SK-N-SH (cell line): ENCODE data around the gene SEMA4D. TPM values are rescaled to one million over a fixed set of nuclear protein-coding genes. Genes with fewer than 3 reads are reported as not detected.

Experiments
- CTCF ChIA-PET: fragments of 300-600, 350-600 bp; formaldehyde crosslinking; extraction: SDS; loops from one replicate; lab custom pipeline; 2021; lab: Yijun Ruan, JAX
- POLR2A ChIA-PET: fragments of 350-600 bp; sonication (Branson Sonifier 250); formaldehyde crosslinking; extraction: SDS; loops from one replicate; lab custom pipeline; 2020; ENCODE audit warnings: antibody characterized with exemption, inconsistent platforms; lab: Yijun Ruan, JAX
- DNase-seq: peaks from one replicate; pipeline ENCODE4 v3.0.0; 2012
- H2AFZ ChIP-seq: fragments of 200-600 bp; sonication (generic); 2 replicates; pipeline ENCODE4 v1.8.1; 2016; ENCODE audit warnings: antibody characterized with exemption, mild to moderate bottlenecking, low read depth
- H3F3A ChIP-seq: fragments of 200-600 bp; sonication (generic); replicated peaks from 2 replicates; pipeline ENCODE3; 2016; ENCODE audit warnings: antibody characterized with exemption, mild to moderate bottlenecking; ENCODE audit not compliant: insufficient read depth
- H3K27ac ChIP-seq, 2 experiments: fragments of 200-500 bp in 1 of 2; fragments of 200-600 bp in 1 of 2; sonication (Bioruptor generic) in 1 of 2; sonication (generic), shearing (Covaris generic) in 1 of 2; 2 replicates each; pipeline versions ENCODE4 v1.5.1 to v1.6.1; 2014 to 2016; ENCODE audit warnings: low read depth in 2 of 2, inconsistent platforms in 1 of 2, low read length in 1 of 2, mild to moderate bottlenecking in 1 of 2, mixed read lengths in 1 of 2
- H3K27me3 ChIP-seq: fragments of 200-600 bp; sonication (generic), shearing (Covaris generic); 2 replicates; pipeline ENCODE4 v1.6.1; 2016; ENCODE audit warnings: mixed run types; ENCODE audit not compliant: insufficient read depth
- H3K36me3 ChIP-seq, 2 experiments: fragments of 200-500 bp in 1 of 2; fragments of 200-600 bp in 1 of 2; sonication (Bioruptor generic) in 1 of 2; sonication (generic) in 1 of 2; replicated peaks in 1 of 2; 2 replicates each; pipeline versions ENCODE3 to v1.5.1; 2014 to 2016; ENCODE audit warnings: low read length in 1 of 2, mild to moderate bottlenecking in 1 of 2; ENCODE audit not compliant: insufficient read depth in 2 of 2, control insufficient read depth in 1 of 2
- H3K4me1 ChIP-seq, 2 experiments: fragments of 200-500 bp in 1 of 2; fragments of 200-600 bp in 1 of 2; sonication (Bioruptor generic) in 1 of 2; sonication (generic), shearing (Covaris generic) in 1 of 2; 2 replicates each; pipeline versions ENCODE4 v1.5.1 to v1.6.1; 2014 to 2016; ENCODE audit warnings: low read depth in 1 of 2, low read length in 1 of 2, mixed run types in 1 of 2; ENCODE audit not compliant: insufficient read depth in 2 of 2, control insufficient read depth in 1 of 2
- H3K4me2 ChIP-seq: fragments of 200-600 bp; sonication (generic), shearing (Covaris generic); 2 replicates; pipeline ENCODE4 v1.6.1; 2017; ENCODE audit warnings: mixed run types
- H3K4me3 ChIP-seq, 2 experiments: fragments of 200-500 bp in 1 of 2; fragments of 200-600 bp in 1 of 2; sonication (Bioruptor generic) in 1 of 2; sonication (generic), shearing (Covaris generic) in 1 of 2; 2 replicates each; pipeline versions ENCODE4 v1.5.1 to v1.8.1; 2014 to 2016; ENCODE audit warnings: low read depth in 2 of 2, inconsistent platforms in 1 of 2, low read length in 1 of 2, mild to moderate bottlenecking in 1 of 2, mixed read lengths in 1 of 2, moderate library complexity in 1 of 2
- H3K79me2 ChIP-seq: fragments of 200-600 bp; sonication (generic); 2 replicates; pipeline ENCODE4 v1.8.1; 2017; ENCODE audit warnings: mild to moderate bottlenecking; ENCODE audit not compliant: insufficient read depth
- H3K9ac ChIP-seq: fragments of 200-600 bp; sonication (generic); 2 replicates; pipeline ENCODE4 v1.6.1; 2017; ENCODE audit warnings: mixed run types
- H3K9me2 ChIP-seq: fragments of 200-600 bp; sonication (generic); 2 replicates; pipeline ENCODE4 v1.6.1; 2017; ENCODE audit warnings: mixed run types
- H3K9me3 ChIP-seq: fragments of 200-600 bp; sonication (generic); 2 replicates; pipeline ENCODE4 v1.6.1; 2017; ENCODE audit warnings: mixed run types, mild to moderate bottlenecking, moderate library complexity
- H4K20me1 ChIP-seq: fragments of 200-600 bp; sonication (generic); 2 replicates; pipeline ENCODE4 v1.6.1; 2017; ENCODE audit warnings: mild to moderate bottlenecking, mixed run types; ENCODE audit not compliant: insufficient read depth
- CHD2 ChIP-seq: fragments of 150-350 bp; IDR thresholded peaks from 2 replicates; pipeline ENCODE4 v1.6.1; 2018; ENCODE audit warnings: low read length; ENCODE audit not compliant: partially characterized antibody
- ELF1 ChIP-seq: IDR thresholded peaks from 2 replicates; pipeline ENCODE4 v1.4.0; 2012
- EZH2phosphoT487 ChIP-seq: fragments of 200-600 bp; sonication (generic); IDR thresholded peaks from 2 replicates; pipeline ENCODE4 v1.6.1; 2017; ENCODE audit warnings: low read depth, mixed run types, mild to moderate bottlenecking, antibody characterized with exemption, moderate library complexity, borderline replicate concordance
- FOXJ3 ChIP-seq: sonication (generic); formaldehyde crosslinking; IDR thresholded peaks from 2 replicates; pipeline ENCODE4 v1.5.1; 2020; ENCODE audit warnings: mild to moderate bottlenecking, missing genetic modification reagents
- FOXM1 ChIP-seq: IDR thresholded peaks from 2 replicates; pipeline ENCODE4 v1.4.0; 2012; ENCODE audit warnings: low read depth, mild to moderate bottlenecking
- GABPA ChIP-seq: IDR thresholded peaks from 2 replicates; pipeline ENCODE4 v1.4.0; 2012; ENCODE audit warnings: low read depth, mild to moderate bottlenecking
- JUND ChIP-seq: IDR thresholded peaks from 2 replicates; pipeline ENCODE4 v1.4.0; 2012
- MAX ChIP-seq: IDR thresholded peaks from 2 replicates; pipeline ENCODE4 v1.4.0; 2012; ENCODE audit warnings: low read depth
- MXI1 ChIP-seq: IDR thresholded peaks from 2 replicates; pipeline ENCODE4 v1.6.1; 2012; ENCODE audit warnings: mild to moderate bottlenecking, low read depth, low read length, improper control_type of control experiment
- PBX3 ChIP-seq: IDR thresholded peaks from 2 replicates; pipeline ENCODE4; 2012
- RAD21 ChIP-seq: IDR thresholded peaks from 2 replicates; pipeline ENCODE4 v1.6.1; 2012; ENCODE audit warnings: mild to moderate bottlenecking, low read length
- RCOR1 ChIP-seq: fragments of 150-350 bp; IDR thresholded peaks from 2 replicates; pipeline ENCODE4 v1.6.1; 2017; ENCODE audit warnings: antibody characterized with exemption, low read length
- REST ChIP-seq: IDR thresholded peaks from 2 replicates; pipeline ENCODE4 v1.6.1; 2012; ENCODE audit warnings: mild to moderate bottlenecking, low read depth, low read length, moderate library complexity
- RXRA ChIP-seq: IDR thresholded peaks from 2 replicates; pipeline ENCODE4 v1.4.0; 2012; ENCODE audit warnings: low read depth, mild to moderate bottlenecking, borderline replicate concordance
- SMC3 ChIP-seq: IDR thresholded peaks from 2 replicates; pipeline ENCODE4 v1.6.1; 2012; ENCODE audit warnings: low read depth, low read length, improper control_type of control experiment
- TAF1 ChIP-seq: IDR thresholded peaks from 2 replicates; pipeline ENCODE4 v1.6.1; 2012; ENCODE audit warnings: low read depth, mild to moderate bottlenecking, low read length, moderate library complexity, borderline replicate concordance
- TEAD4 ChIP-seq: IDR thresholded peaks from 2 replicates; pipeline ENCODE4 v1.4.0; 2012; ENCODE audit warnings: mild to moderate bottlenecking, borderline replicate concordance; ENCODE audit not compliant: insufficient read depth
- WGBS: methylation state at CpG from one replicate; pipeline ENCODE4 v1.1.6; 2017; ENCODE audit warnings: low lambda C conversion rate; 5-methylcytosine and 5-hydroxymethylcytosine counted together
- polyA plus RNA-seq, 3 experiments: library from polyadenylated mRNA; depleted of rRNA; stranded (reverse); fragments of >200 nt; gene quantifications; 2 replicates each; pipeline ENCODE4 v1.2.3, GENCODE V29; 2012

SEMA4D gene
- polyA plus RNA-seq, 1 of the 3 experiments (the other 2 are of a cell fraction), result 4.8 TPM

GRCh38 chr9:89354471-89354870 is 143.4 kb downstream of the SEMA4D start:
- WGBS, result 96% methylated on average over 5 of the region's 6 CpGs

More at GRCh38 chr9:89354471-89354870, 143.4 kb downstream of the SEMA4D start:
- H3K27ac ChIP-seq, result no peak overlapping the region
- no peak for TF ChIP-seq GABPA
- no peak for TF ChIP-seq ELF1
- no peak for TF ChIP-seq TEAD4
- no peak for TF ChIP-seq RAD21
- no peak for TF ChIP-seq REST
- no peak for TF ChIP-seq JUND
- TF ChIP-seq FOXM1, result no peak
- TF ChIP-seq PBX3, result no peak
- TF ChIP-seq CHD2, result no peak
- TF ChIP-seq EZH2phosphoT487, result no peak
- TF ChIP-seq TAF1, result no peak
- no peak for TF ChIP-seq RXRA
- TF ChIP-seq SMC3, result no peak
- TF ChIP-seq RCOR1, result no peak
- TF ChIP-seq FOXJ3 (CRISPR knock-in tag), result no peak
- no peak for TF ChIP-seq MAX
- no peak for TF ChIP-seq MXI1
- TF ChIP-seq, all 33 proteins: peak for 0
- POLR2A ChIA-PET, result no interaction called here
- CTCF ChIA-PET, result interaction anchor here (0.6 to 1.3 kb wide), 2 partner anchors 194 to 197 kb away, joined by 3 read pairs; no protein-coding TSS in a partner anchor
- Histone ChIP-seq H3K9me2 (no peaks in the 10 kb centered on the region), H2AFZ (no peak overlapping the region), H4K20me1 (no peaks in the 10 kb centered on the region), H3K79me2 (no peaks in the 10 kb centered on the region), H3K27me3 (no peaks in the 10 kb centered on the region), H3K9me3 (no peaks in the 10 kb centered on the region), H3K36me3 (peaks cover 33 to 92% of the 10 kb centered on the region in 2 experiments), H3K4me1 (peaks cover 0 to 19% of the 10 kb centered on the region in 2 experiments; a peak in 2 of 4 replicates), H3K4me2 (no peak overlapping the region), H3K4me3 (no peak overlapping the region), H3F3A (no peaks in the 10 kb centered on the region), H3K9ac (no peak overlapping the region)
- DNase-seq, result no peak
